CD14-positive monocyte (primary cell): ENCODE data around the gene GTF3A. TPM values are rescaled to one million over a fixed set of nuclear protein-coding genes. Genes with fewer than 3 reads are reported as not detected.

Source experiments
- DNase-seq, 3 donors: peaks; one replicate each; pipeline ENCODE4 v3.0.0-alpha.2; 2011 to 2022
- H2AFZ ChIP-seq: 2 replicates; pipeline ENCODE4 v1.6.0; 2012; ENCODE audit warnings: mild to moderate bottlenecking, low read depth, low read length, inconsistent platforms; ENCODE audit not compliant: insufficient read depth, poor library complexity, severe bottlenecking
- H3K27ac ChIP-seq, 2 donors: 1 replicate in 1 of 2; 2 replicates in 1 of 2; pipeline ENCODE4 v1.5.1; 2012 to 2013; ENCODE audit warnings: low read length in 2 of 2, control low read depth in 1 of 2, inconsistent platforms in 1 of 2, low read depth in 1 of 2, mild to moderate bottlenecking in 1 of 2
- H3K27me3 ChIP-seq, 2 donors: one replicate each; pipeline versions ENCODE4 v1.6.0 to v1.6.1; 2011 to 2013; ENCODE audit warnings: low read length in 2 of 2; ENCODE audit not compliant: control insufficient read depth in 2 of 2, insufficient read depth in 2 of 2
- H3K36me3 ChIP-seq, 2 donors: replicated peaks in 1 of 2; 1 replicate in 1 of 2; 2 replicates in 1 of 2; pipeline versions ENCODE4 v1.5.1 to v1.6.1; 2012 to 2013; ENCODE audit warnings: low read length in 2 of 2, control low read depth in 1 of 2, inconsistent platforms in 1 of 2, mild to moderate bottlenecking in 1 of 2; ENCODE audit not compliant: insufficient read depth in 2 of 2, control insufficient read depth in 1 of 2
- H3K4me1 ChIP-seq, 2 donors: 1 replicate in 1 of 2; 2 replicates in 1 of 2; pipeline versions ENCODE4 v1.5.1 to v1.6.1; 2012 to 2013; ENCODE audit warnings: low read length in 2 of 2, control low read depth in 1 of 2, inconsistent platforms in 1 of 2, mild to moderate bottlenecking in 1 of 2, moderate library complexity in 1 of 2; ENCODE audit not compliant: insufficient read depth in 2 of 2, control insufficient read depth in 1 of 2
- H3K4me2 ChIP-seq: replicated peaks from 2 replicates; pipeline ENCODE3; 2012; ENCODE audit warnings: low read length, moderate library complexity, mild to moderate bottlenecking; ENCODE audit not compliant: poor library complexity, severe bottlenecking; ENCODE audit errors: extremely low read depth
- H3K4me3 ChIP-seq, 3 experiments: fragments of 200-600 bp in 1 of 3; sonication (generic) in 1 of 3; replicated peaks in 1 of 3; 1 replicate in 2 of 3; 2 replicates in 1 of 3; pipeline ENCODE4 v1.5.1; 2011 to 2013; ENCODE audit warnings: low read length in 3 of 3, mild to moderate bottlenecking in 3 of 3, control low read depth in 2 of 3, low read depth in 2 of 3, inconsistent platforms in 1 of 3, moderate library complexity in 1 of 3
- H3K79me2 ChIP-seq: 2 replicates; pipeline ENCODE4 v1.6.0; 2012; ENCODE audit warnings: mild to moderate bottlenecking, control low read depth, inconsistent platforms, low read length, moderate library complexity; ENCODE audit not compliant: insufficient read depth
- H3K9ac ChIP-seq: 2 replicates; pipeline ENCODE4 v1.6.0; 2017; ENCODE audit warnings: low read length, mild to moderate bottlenecking; ENCODE audit not compliant: insufficient read depth, poor library complexity, severe bottlenecking
- H3K9me3 ChIP-seq, 2 donors: replicated peaks in 1 of 2; 1 replicate in 1 of 2; 2 replicates in 1 of 2; pipeline versions ENCODE4 v1.5.1 to v1.6.1; 2012 to 2013; ENCODE audit warnings: low read length in 2 of 2, control low read depth in 1 of 2; ENCODE audit not compliant: control insufficient read depth in 1 of 2, insufficient read depth in 1 of 2
- H4K20me1 ChIP-seq: 2 replicates; pipeline ENCODE4 v1.6.0; 2012; ENCODE audit warnings: mild to moderate bottlenecking, low read length, control low read depth, moderate library complexity; ENCODE audit not compliant: insufficient read depth
- H3K27ac Mint-ChIP-seq, 7 donors: one replicate each; pipeline ENCODE4 v1.8.0; 2020; ENCODE audit warnings: mild to moderate bottlenecking in 7 of 7, mixed read lengths in 7 of 7, moderate library complexity in 6 of 7, inconsistent platforms in 2 of 7
- H3K27me3 Mint-ChIP-seq, 3 donors: one replicate each; pipeline ENCODE4 v1.8.0; 2021 to 2022; ENCODE audit warnings: low read depth in 3 of 3, mild to moderate bottlenecking in 3 of 3, mixed read lengths in 3 of 3, moderate library complexity in 3 of 3, inconsistent platforms in 1 of 3
- H3K36me3 Mint-ChIP-seq, 2 donors: one replicate each; pipeline ENCODE4 v1.8.0; 2020; ENCODE audit warnings: mixed read lengths in 2 of 2, inconsistent platforms in 1 of 2, mild to moderate bottlenecking in 1 of 2
- H3K4me1 Mint-ChIP-seq: one replicate; pipeline ENCODE4 v1.8.0; 2020; ENCODE audit warnings: mild to moderate bottlenecking, mixed read lengths
- H3K4me3 Mint-ChIP-seq, 2 donors: one replicate each; pipeline ENCODE4 v1.8.0; 2020; ENCODE audit warnings: mild to moderate bottlenecking in 2 of 2, mixed read lengths in 2 of 2, moderate library complexity in 1 of 2
- H3K9me3 Mint-ChIP-seq, 7 donors: one replicate each; pipeline ENCODE4 v1.8.0; 2020 to 2022; ENCODE audit warnings: mixed read lengths in 7 of 7, mild to moderate bottlenecking in 6 of 7, moderate library complexity in 6 of 7, inconsistent platforms in 2 of 7
- CTCF ChIP-seq: fragments of 200-600 bp; IDR thresholded peaks from one replicate; pipeline ENCODE4 v1.8.0; 2022; ENCODE audit warnings: antibody characterized with exemption, mild to moderate bottlenecking
- WGBS: methylation state at CpG from one replicate; pipeline ENCODE4 v1.1.5; 2013; ENCODE audit warnings: missing lambda C conversion rate; ENCODE audit not compliant: insufficient coverage; 5-methylcytosine and 5-hydroxymethylcytosine counted together
- intact Hi-C, 2 donors: fragments of 100-400 bp; cut with micrococcal nuclease; formaldehyde crosslinking; loops; one replicate each; pipeline versions ENCODE4 v1.15.0 to v1.15.1; 2023
- polyA plus RNA-seq, 3 donors: library from polyadenylated mRNA; depleted of rRNA in 1 of 3; unstranded in 2 of 3; stranded (reverse) in 1 of 3; fragments of 300-500 nt in 2 of 3; fragments of >200 nt in 1 of 3; fragmentation: Illumina TruSeq in 2 of 3; gene quantifications; 1 replicate in 2 of 3; 2 replicates in 1 of 3; pipeline ENCODE4 v1.2.3, GENCODE V29; 2012 to 2021

GTF3A gene
- polyA plus RNA-seq, 3 donors = 88.8 to 259 (median 179) TPM

- Histone ChIP-seq H2AFZ (peak overlapping the region; percentile 23), H4K20me1 (no peaks in the 10 kb centered on the region), H3K4me2 (no peak overlapping the region), H3K9ac (no peak overlapping the region), H3K9me3 (no peaks in the 10 kb centered on the region), H3K79me2 (no peaks in the 10 kb centered on the region), H3K4me1 (peaks cover 6 to 9% of the 10 kb centered on the region in 2 donors), H3K27ac (no peak overlapping the region), H3K36me3 (no peaks in the 10 kb centered on the region), H3K4me3 (no peak overlapping the region), H3K27me3 (no peaks in the 10 kb centered on the region)
- H3K27ac Mint-ChIP-seq = no peak overlapping the region
- no peak overlapping the region for H3K4me3 Mint-ChIP-seq
- H3K4me1 Mint-ChIP-seq = peaks cover 10% of the 10 kb centered on the region
- TF ChIP-seq CTCF = no peak
- H3K36me3 Mint-ChIP-seq = no peaks in the 10 kb centered on the region
- no peaks in the 10 kb centered on the region for H3K27me3 Mint-ChIP-seq
- DNase-seq = no peak
- H3K9me3 Mint-ChIP-seq = peaks cover 0 to 3% (median 0%) of the 10 kb centered on the region in 7 donors
- WGBS = 97% methylated on average over 10 of the region's 14 CpGs
- intact Hi-C loops = no loop called here
Measured at GRCh38 chr13:27395007-27395510, 29.4 kb upstream of the GTF3A start.

DNA sequence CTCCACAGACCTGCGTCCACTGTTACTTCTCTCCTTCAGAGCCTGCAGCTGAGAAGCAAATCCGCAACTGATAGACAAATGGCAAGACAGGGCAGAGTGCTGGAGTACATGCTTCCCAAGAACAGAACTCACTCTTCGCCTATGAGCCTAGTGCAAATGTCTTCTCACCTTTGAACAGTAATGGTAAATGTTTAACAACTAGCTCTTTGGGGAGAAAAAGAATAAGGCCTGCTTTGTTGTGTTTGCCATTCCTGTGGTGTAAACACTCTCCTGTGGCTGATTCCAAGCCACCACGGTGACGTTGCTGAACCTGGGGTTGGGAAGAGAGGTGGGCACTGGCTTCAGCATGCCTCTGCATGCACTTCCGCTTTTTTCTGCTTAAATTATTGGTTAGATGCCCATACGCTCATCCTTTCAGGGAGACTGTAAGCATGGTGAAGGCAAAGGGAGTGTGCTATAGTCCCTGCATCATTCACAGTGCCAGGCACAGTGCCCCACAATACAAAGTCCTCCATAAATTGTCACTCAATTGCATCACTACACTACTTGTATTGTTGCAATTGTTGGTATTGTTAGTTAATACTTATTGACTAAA, 28.1 kb upstream of the GTF3A start:
- H3K9ac ChIP-seq = no peak overlapping the region
- peaks cover 13 to 15% of the 10 kb centered on the region in 2 donors for H3K4me1 ChIP-seq
- no peak for DNase-seq
- intact Hi-C loops = no loop called here
- no peak overlapping the region for H3K27ac ChIP-seq
- no peaks in the 10 kb centered on the region for H3K27me3 Mint-ChIP-seq
- 86% methylated on average over 2 of the region's 7 CpGs for WGBS
- no peak overlapping the region for H3K4me2 ChIP-seq
- H2AFZ ChIP-seq = no peak overlapping the region
- no peaks in the 10 kb centered on the region for H3K9me3 ChIP-seq
- no peaks in the 10 kb centered on the region for H4K20me1 ChIP-seq
- H3K27me3 ChIP-seq = no peaks in the 10 kb centered on the region
- no peaks in the 10 kb centered on the region for H3K79me2 ChIP-seq
- peaks cover 16% of the 10 kb centered on the region for H3K4me1 Mint-ChIP-seq
- no peaks in the 10 kb centered on the region for H3K36me3 Mint-ChIP-seq
- TF ChIP-seq CTCF = no peak
- H3K9me3 Mint-ChIP-seq = peaks cover 0 to 4% (median 0%) of the 10 kb centered on the region in 7 donors
- H3K4me3 Mint-ChIP-seq = no peak overlapping the region
- H3K36me3 ChIP-seq = no peaks in the 10 kb centered on the region
- H3K4me3 ChIP-seq = no peak overlapping the region
- no peak overlapping the region for H3K27ac Mint-ChIP-seq
